GM12865 (cell line): ENCODE measurements around the gene SLC48A1.
A peak's percentile ranks its signal among the peaks of the same experiment; 100 is the strongest.

Experiments
- DNase-seq: peaks from one replicate; pipeline ENCODE4 v3.0.0; 2010; ENCODE audit warnings: low read depth
- H3K4me3 ChIP-seq: 2 replicates; pipeline ENCODE4 v1.5.1; 2011; ENCODE audit warnings: mild to moderate bottlenecking, low read depth, low read length, control low read depth
- CTCF ChIP-seq: IDR thresholded peaks from 2 replicates; pipeline ENCODE4 v1.5.1; 2011; ENCODE audit warnings: low read length, control low read depth, low read depth, inconsistent platforms; ENCODE audit not compliant: insufficient read depth; ENCODE audit errors: missing control alignments

The SLC48A1 gene

GRCh38 chr12:47820631-47821345 lies 47.8 kb downstream of the SLC48A1 start:
- no peak for TF ChIP-seq CTCF
- no peak for DNase-seq
- H3K4me3 ChIP-seq, result peak overlapping the region; percentile 56

GRCh38 chr12:47821346-47821706 lies 48.3 kb downstream of the SLC48A1 start:
- no peak for TF ChIP-seq CTCF
- H3K4me3 ChIP-seq, result no peak overlapping the region
- no peak for DNase-seq

DNA sequence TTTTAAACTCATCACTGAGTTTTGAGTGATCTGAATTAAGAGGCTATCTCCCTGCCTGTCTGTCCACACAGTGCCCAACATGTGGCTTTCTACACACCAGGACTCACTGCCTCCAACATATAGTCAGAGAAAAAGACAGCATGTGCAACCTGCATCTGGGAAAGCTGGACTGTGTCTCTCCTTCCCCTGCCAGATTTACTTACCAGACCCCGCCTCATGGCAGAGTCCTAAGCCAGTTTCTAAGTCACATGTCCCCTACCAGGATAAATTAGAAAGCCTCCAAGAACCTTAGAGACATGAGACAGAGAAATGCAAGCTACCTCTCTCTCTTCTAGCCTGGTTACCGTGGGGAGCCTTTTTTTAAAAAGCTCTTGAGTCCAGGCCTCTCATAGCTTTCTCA lies 49.4 kb downstream of the SLC48A1 start:
- DNase-seq, result no peak
- TF ChIP-seq CTCF, result no peak

DNA sequence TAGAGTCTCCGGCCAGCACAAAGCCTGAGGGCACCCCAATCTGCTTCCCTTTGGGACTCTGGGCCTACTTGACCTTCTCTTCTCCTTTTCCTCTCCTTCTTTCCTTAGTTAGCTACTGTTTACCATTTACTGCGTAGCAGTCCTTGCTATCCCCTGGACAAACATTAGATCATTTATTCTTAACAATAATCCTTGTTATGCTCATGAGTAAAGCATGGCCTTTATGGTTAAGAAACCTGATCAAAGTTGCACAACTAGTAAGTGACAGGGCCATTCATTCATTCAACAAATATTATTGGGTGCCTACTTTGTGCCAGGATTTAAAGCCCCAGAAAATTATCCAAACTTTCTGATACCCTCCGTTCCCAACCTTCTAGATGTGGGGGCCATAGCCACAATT lies 49.8 kb downstream of the SLC48A1 start:
- no peak for TF ChIP-seq CTCF
- H3K4me3 ChIP-seq, result no peak overlapping the region
- DNase-seq, result no peak

More for the DNA sequence above, 49.4 kb downstream of the SLC48A1 start:
- no peak overlapping the region for H3K4me3 ChIP-seq

DNA sequence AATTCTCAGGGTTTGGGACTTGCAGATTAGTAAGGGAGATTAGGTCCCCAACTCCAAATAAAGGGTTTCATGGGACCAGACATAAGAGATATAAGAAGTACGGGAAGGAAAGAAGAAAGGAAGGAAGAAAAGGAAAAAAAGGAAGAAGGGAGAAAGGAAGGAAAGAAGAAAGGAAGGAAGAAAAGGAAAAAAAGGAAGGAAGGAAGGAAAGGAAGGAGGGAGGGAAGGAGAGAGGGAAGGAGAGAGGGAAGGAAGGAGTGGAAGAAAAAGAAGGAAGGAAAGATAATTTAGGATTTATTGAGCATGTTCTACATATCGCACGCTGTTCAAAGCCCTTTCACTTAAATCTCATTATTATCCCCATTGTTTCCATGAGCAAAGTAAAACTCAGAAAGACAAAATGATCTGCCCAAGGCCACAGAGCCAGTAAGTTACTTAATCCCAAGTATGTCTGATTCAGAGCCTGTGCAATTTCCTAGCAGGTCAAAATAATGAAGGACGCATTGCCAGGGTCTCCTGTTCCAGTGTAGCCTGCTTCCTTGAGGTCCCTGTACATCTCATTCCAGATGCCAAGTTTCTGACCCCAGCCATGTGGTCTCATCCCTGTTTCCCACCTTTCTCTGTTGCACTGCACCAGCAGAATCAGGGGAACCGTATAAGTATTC lies 50.5 kb downstream of the SLC48A1 start:
- no peak overlapping the region for H3K4me3 ChIP-seq
- no peak for DNase-seq
- no peak for TF ChIP-seq CTCF

GRCh38 chr12:47824198-47824597 lies 51.2 kb downstream of the SLC48A1 start:
- no peak overlapping the region for H3K4me3 ChIP-seq
- TF ChIP-seq CTCF, result no peak
- no peak for DNase-seq

DNA sequence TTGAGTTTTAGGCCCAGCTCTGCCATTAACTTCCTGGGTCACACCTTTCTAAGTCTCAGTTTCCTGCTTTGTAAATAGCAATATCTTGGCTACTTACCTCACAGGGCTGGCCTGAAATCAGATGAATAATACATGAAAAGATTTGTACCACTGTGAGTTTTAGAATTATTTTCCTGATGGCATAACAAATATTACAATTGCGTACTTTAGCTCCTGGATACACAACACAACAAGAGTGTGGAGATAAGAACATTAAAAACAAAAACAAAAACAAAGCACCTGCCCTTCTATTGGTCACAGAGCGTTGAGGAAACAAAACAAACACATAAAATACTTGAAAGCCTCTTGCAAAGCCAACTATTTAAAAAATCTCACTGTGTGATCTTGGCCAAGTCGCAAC lies 51.6 kb downstream of the SLC48A1 start:
- no peak overlapping the region for H3K4me3 ChIP-seq

More for the DNA sequence above, 51.6 kb downstream of the SLC48A1 start:
- no peak for TF ChIP-seq CTCF
- no peak for DNase-seq
